ENCODE data around the gene BRICD5. TPM values are rescaled to one million over a fixed set of nuclear protein-coding genes. Genes with fewer than 3 reads are reported as not detected.

BRICD5 gene
- total and polyA plus RNA-seq, 2 of the 13 experiments (the other 11 are each of a cell fraction or from before 2014, with no cell fraction given), result 1.6 to 5.8 TPM

DNA sequence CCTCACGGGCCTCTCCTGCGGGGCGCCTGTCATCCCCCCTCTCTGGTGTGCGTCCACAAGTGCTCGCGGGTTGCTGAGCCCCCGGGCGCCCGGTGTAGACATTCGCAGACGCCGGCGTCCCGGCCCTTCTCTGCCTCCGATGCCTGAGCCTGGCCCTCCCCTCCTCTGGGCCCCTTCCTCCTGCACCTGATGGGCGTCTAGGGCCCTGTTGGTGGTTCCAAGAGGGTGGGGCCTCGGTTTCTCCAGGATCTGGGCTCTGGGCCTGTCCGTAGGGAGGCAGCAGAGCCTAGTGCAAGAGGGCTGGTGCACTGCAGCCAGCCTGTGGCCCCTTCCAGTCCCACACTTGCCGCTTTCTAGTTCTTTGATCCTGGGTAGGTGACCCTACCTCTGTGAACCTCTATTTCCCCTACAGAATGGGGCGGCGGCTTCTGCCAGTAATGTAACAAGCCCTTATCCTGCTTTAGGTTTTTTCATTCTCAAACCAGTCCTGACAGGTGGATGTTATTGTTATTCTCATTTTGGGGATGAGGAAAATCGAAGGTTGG lies 13.4 kb upstream of the BRICD5 start (continued):
- 0 out of 2 replicates have a peak, but pooled peaks have one; percentile 2 for TF ChIP-seq RFXAP (CRISPR knock-in tag; IDR thresholded peaks at IDR 0.05; ENCODE audit: borderline replicate concordance)
- 0 out of 2 replicates have a peak, but pooled peaks have one; percentile 15 for TF ChIP-seq KMT2B (CRISPR knock-in tag; IDR thresholded peaks at IDR 0.05)
- TF ChIP-seq ZNF564 (CRISPR knock-in tag; IDR thresholded peaks at IDR 0.05), result 0 out of 2 replicates have a peak, but pooled peaks have one; percentile 15
- 0 out of 2 replicates have a peak, but pooled peaks have one; percentile 25 for TF ChIP-seq SMAD3 (CRISPR knock-in tag; IDR thresholded peaks at IDR 0.05)
- TF ChIP-seq, protein P1, sequence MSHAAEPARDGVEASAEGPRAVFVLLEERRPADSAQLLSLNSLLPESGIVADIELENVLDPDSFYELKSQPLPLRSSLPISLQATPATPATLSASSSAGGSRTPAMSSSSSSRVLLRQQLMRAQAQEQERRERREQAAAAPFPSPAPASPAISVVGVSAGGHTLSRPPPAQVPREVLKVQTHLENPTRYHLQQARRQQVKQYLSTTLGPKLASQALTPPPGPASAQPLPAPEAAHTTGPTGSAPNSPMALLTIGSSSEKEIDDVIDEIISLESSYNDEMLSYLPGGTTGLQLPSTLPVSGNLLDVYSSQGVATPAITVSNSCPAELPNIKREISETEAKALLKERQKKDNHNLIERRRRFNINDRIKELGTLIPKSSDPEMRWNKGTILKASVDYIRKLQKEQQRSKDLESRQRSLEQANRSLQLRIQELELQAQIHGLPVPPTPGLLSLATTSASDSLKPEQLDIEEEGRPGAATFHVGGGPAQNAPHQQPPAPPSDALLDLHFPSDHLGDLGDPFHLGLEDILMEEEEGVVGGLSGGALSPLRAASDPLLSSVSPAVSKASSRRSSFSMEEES (CRISPR knock-in tag; IDR thresholded peaks at IDR 0.05), result 0 out of 2 replicates have a peak, but pooled peaks have one; percentile 17
- TF ChIP-seq, protein P2, sequence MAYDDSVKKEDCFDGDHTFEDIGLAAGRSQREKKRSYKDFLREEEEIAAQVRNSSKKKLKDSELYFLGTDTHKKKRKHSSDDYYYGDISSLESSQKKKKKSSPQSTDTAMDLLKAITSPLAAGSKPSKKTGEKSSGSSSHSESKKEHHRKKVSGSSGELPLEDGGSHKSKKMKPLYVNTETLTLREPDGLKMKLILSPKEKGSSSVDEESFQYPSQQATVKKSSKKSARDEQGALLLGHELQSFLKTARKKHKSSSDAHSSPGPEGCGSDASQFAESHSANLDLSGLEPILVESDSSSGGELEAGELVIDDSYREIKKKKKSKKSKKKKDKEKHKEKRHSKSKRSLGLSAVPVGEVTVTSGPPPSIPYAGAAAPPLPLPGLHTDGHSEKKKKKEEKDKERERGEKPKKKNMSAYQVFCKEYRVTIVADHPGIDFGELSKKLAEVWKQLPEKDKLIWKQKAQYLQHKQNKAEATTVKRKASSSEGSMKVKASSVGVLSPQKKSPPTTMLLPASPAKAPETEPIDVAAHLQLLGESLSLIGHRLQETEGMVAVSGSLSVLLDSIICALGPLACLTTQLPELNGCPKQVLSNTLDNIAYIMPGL (CRISPR knock-in tag; IDR thresholded peaks at IDR 0.05; ENCODE audit: borderline replicate concordance in 1 of 2, low read depth in 1 of 2), result 0 out of 4 replicates have a peak, but pooled peaks of 1 of the 2 experiments have one; percentile 33
- TF ChIP-seq HOXD1 (CRISPR knock-in tag; IDR thresholded peaks at IDR 0.05), result no peak
